ENCODE results near the gene TMEM106C. TPM values are rescaled to one million over a fixed set of nuclear protein-coding genes. Genes with fewer than 3 reads are reported as not detected.

TMEM106C gene, protein sequence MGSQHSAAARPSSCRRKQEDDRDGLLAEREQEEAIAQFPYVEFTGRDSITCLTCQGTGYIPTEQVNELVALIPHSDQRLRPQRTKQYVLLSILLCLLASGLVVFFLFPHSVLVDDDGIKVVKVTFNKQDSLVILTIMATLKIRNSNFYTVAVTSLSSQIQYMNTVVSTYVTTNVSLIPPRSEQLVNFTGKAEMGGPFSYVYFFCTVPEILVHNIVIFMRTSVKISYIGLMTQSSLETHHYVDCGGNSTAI
- 120 to 140 TPM (median 124 TPM) in 5 replicates for total RNA-seq (2022; extraction: Qiagen RNA extraction)

DNA sequence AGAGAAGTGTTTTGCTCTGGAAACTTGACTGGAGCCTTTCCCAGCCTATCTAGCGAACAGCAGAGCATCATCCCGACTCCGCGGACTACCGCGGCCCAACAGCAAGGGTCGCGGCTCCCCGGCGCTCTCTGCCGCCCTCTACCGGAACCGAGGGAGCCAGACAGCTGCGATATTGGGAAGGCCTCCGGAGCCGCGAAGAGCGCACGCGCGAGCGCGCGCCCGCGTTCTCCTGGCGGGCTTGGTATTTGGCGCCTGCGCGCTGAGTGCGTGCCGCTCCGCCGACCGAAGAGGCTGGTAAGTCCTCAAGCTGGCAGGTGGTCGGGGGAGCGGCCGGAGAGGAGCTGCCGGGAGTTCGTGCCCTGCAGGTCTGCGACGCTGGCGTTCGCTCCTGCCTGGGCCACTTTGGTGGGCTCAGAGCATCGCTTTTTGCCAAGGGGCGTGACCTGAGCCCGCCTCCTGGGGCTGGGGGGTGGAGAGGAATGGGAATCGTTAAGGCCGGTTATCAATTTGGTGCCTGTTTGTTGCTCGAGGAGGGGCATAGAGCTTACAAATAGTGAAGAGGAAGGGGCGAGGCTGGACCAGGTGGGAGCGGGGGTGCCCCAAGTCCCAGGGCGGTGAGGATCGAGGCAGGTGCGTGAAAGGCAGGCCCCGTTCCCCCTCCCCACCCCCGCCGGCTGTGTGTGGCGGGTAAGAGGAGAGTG is at the start of gene TMEM106C:
Gene TMEM106C, plus strand, starts transcription at position 257 of the 701 bp plus-strand sequence. CDS start 641 bp downstream, outside the sequence.

DNA sequence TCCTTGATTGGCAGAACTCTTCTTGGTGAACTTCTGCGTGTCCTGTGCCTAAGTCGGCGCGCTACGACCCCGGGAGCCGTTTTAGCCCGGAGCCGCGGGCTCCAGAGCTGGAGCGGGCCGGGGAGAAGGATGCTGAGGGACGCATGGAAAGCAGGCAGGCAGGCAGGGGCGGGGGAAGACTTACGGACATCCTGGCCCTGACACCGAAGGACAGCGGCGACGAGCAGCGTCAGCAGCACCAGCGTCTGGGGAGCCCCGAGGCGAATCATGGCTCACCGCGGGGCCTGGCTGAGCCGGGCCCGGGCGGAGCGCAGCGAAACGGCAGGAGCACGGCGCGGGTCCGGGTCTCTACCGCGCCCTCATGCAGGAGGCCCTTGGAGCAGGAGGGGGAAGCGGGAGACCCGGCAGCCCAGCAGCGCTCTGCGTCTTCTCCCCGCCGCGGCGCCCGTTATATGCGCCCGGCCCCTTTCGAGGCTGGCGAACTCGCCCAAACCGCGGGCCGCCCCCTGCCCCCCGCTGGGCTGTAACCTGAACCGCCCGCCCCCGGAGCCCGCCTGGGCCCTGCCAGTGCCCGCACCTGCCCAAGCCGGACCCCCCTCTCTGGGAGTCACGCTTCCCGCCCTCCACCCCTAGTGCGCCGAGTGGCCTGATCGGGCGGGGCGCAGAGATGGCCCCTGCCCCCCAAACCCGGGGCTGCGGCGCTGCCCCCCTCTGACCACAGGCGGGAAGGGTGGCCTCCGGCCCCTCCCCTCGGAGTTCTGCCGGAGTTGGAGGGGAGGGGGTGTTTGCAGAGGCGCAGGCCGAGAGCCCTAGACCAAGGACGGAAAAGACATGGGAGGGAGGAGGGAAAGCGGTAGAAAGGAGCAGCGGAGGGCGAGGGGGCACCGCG is 40.9 kb downstream of the TMEM106C start, which contains the start of gene COL2A1:
Gene COL2A1, minus strand, starts transcription at position 424 of the 889 bp plus-strand sequence. Its CDS starts 155 bp downstream, at position 269.

Other genes starting within 250 kb of the TMEM106C start
- gene ENDOU, start 238.1 kb upstream of the TMEM106C start, total RNA-seq (2022; extraction: Qiagen RNA extraction) = 0.02 to 0.07 TPM (median 0.05 TPM) in 4 of 5 replicates, not detected in the other
- 0.52 to 0.63 TPM (median 0.55 TPM) in 5 replicates for gene RAPGEF3, start 204.7 kb upstream of the TMEM106C start, total RNA-seq (2022; extraction: Qiagen RNA extraction)
- gene SLC48A1, start 190.4 kb upstream of the TMEM106C start, total RNA-seq (2022; extraction: Qiagen RNA extraction) = 21.7 to 27.6 TPM (median 24.8 TPM) in 5 replicates
- 51.2 to 68.0 TPM (median 63.8 TPM) in 5 replicates for gene HDAC7, start 143.7 kb upstream of the TMEM106C start, total RNA-seq (2022; extraction: Qiagen RNA extraction)
- gene VDR, start 58.6 kb upstream of the TMEM106C start, total RNA-seq (2022; extraction: Qiagen RNA extraction) = 2.9 to 3.7 TPM (median 3.5 TPM) in 5 replicates
- gene COL2A1, start 40.9 kb downstream of the TMEM106C start, total RNA-seq (2022; extraction: Qiagen RNA extraction) = 0.05 to 0.24 TPM (median 0.11 TPM) in 5 replicates
- gene SENP1, start 142.5 kb downstream of the TMEM106C start, total RNA-seq (2022; extraction: Qiagen RNA extraction) = 10.0 to 15.3 TPM (median 10.7 TPM) in 5 replicates
- gene PFKM, start 155.8 kb downstream of the TMEM106C start, total RNA-seq (2022; extraction: Qiagen RNA extraction) = 23.1 to 27.6 TPM (median 25.4 TPM) in 5 replicates
- gene ASB8, start 193.9 kb downstream of the TMEM106C start, total RNA-seq (2022; extraction: Qiagen RNA extraction) = 12.4 to 22.8 TPM (median 13.2 TPM) in 5 replicates
- 2.4 to 3.3 TPM (median 2.8 TPM) in 5 replicates for gene CCDC184, start 220.0 kb downstream of the TMEM106C start, total RNA-seq (2022; extraction: Qiagen RNA extraction)
- gene OR10AD1, start 239.7 kb downstream of the TMEM106C start, total RNA-seq (2022; extraction: Qiagen RNA extraction) = not detected in 5 replicates